ENCODE results near the gene TAS1R1.
A peak's percentile ranks its signal among the peaks of the same experiment; 100 is the strongest.

Gene TAS1R1

GRCh38 chr1:6554907-6555778 is at the start of gene TAS1R1:
Gene TAS1R1 (plus strand): TSS chr1:6555307. CDS start chr1:6555374, 67 bp downstream.
- in situ Hi-C loops (cut with HindIII; ENCODE audit: low pct_ligation_motif_present, low sequenced_read_pairs), result no loop called here
- peak within 1 kb of the TSS; percentile 92 for H3K4me3 ChIP-seq (ENCODE audit: low read depth, low read length)
- no peak for DNase-seq
- TF ChIP-seq CTCF (IDR thresholded peaks at IDR 0.05; ENCODE audit: low read depth, low read length, missing control alignments), result no peak
- no peaks in the 10 kb centered on the region for H3K27me3 ChIP-seq (replicated peaks)
- peak within 1 kb of the TSS; percentile 62 for H3K27ac ChIP-seq
- no peaks in the 10 kb centered on the region for H3K36me3 ChIP-seq (replicated peaks)

DNA sequence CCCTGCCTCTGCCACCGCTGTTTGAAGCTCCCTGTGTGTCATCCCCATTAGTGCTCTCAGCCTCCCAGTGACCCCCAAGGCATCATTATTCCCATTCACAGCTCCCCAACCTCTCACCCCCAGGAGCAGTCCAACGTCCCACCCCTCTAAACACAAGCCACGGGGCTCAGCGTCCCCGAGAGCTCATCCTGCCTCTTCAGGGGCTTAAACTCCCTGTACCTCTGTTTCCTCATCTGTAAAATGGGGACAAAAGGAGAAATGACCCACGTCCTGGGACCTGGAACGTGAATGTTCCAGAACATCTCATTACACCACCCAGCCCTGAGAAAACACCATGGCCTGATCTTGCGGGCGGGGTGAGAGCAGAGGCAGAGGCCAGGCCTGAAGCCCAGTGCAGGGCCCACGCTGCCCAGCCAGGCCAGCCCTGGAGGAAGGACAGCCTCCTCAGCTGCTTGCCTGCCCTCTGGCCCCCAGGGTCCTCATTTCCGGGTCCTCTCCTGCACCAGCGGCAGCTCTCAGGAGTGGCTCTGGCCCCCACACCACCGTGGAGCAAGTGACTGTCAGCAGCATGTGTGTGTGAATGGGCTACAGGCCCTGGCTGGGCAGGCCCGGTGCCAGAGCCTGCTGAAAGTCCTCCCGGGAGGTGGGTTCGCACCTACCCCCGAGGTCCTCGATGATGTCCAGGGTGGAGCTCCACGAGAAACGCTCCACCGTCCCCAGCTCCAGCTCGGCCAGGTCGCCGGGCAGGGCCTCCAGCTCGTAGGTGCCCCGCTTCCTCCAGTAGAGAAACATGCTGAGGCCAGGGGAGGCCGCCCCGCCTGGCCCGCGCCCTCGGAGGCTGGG is 49.5 kb upstream of the TAS1R1 start:
- no peak overlapping the region for H3K27ac ChIP-seq
- H3K4me3 ChIP-seq (ENCODE audit: low read depth, low read length), result no peak overlapping the region
- no peaks in the 10 kb centered on the region for H3K36me3 ChIP-seq (replicated peaks)
- no peaks in the 10 kb centered on the region for H3K27me3 ChIP-seq (replicated peaks)
- in situ Hi-C loops (cut with HindIII; ENCODE audit: low pct_ligation_motif_present, low sequenced_read_pairs), result no loop called here
- no peak for TF ChIP-seq CTCF (IDR thresholded peaks at IDR 0.05; ENCODE audit: low read depth, low read length, missing control alignments)
- no peak for DNase-seq

DNA sequence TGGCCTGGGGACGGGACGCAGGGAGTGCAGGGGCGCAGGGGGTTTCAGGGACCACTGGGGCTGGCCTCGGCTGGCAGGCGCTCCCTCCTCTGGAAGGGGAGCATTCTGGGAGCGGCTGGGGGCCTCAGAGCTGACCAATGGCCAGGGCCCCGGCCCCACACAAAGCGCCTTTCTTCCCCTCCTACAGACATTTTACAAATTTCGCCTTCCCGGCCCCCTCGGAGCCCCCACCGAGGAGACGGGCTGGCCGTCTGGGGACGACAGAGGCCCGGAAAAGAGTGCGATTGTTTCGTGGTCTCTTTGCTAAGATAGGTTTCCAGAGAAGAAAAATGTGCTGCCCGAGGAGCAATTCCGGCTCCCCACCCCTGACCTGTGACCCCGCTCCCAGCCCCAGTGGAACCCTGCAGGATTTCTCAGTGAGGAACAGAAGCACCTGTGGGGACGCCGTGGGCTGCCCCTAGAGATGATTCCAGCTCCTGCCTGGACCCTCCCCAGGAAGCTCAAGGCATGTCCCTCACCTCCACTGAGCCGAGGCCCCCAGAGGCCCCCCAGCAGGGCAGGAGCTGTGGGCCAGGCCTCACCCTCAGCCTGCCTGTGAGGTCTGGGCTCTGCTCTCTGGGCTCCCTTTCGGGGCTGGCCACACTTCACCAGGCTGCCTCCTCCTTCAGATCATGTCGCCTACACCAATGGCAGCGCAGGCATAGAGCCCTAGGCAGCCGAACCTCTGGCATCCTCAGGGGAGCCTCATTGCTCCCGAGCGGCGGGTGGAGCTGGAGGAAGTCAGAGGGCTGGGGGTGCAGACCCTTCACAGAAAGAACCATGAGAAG is 48.7 kb upstream of the TAS1R1 start:
- no peak for DNase-seq
- no peak overlapping the region for H3K4me3 ChIP-seq (ENCODE audit: low read depth, low read length)
- TF ChIP-seq CTCF (IDR thresholded peaks at IDR 0.05; ENCODE audit: low read depth, low read length, missing control alignments), result no peak
- H3K36me3 ChIP-seq (replicated peaks), result no peaks in the 10 kb centered on the region
- H3K27me3 ChIP-seq (replicated peaks), result no peaks in the 10 kb centered on the region
- no peak overlapping the region for H3K27ac ChIP-seq
- in situ Hi-C loops (cut with HindIII; ENCODE audit: low pct_ligation_motif_present, low sequenced_read_pairs), result no loop called here

- in situ Hi-C loops (cut with HindIII; ENCODE audit: low pct_ligation_motif_present, low sequenced_read_pairs), result no loop called here
- no peaks in the 10 kb centered on the region for H3K36me3 ChIP-seq (replicated peaks)
- H3K4me3 ChIP-seq (ENCODE audit: low read depth, low read length), result no peak overlapping the region
- no peak for DNase-seq
- no peak overlapping the region for H3K27ac ChIP-seq
- no peaks in the 10 kb centered on the region for H3K27me3 ChIP-seq (replicated peaks)
- no peak for TF ChIP-seq CTCF (IDR thresholded peaks at IDR 0.05; ENCODE audit: low read depth, low read length, missing control alignments)
These were observed 48.1 kb upstream of the TAS1R1 start for GRCh38 chr1:6507037-6507428.

- no peak overlapping the region for H3K27ac ChIP-seq
- H3K27me3 ChIP-seq (replicated peaks), result no peaks in the 10 kb centered on the region
- TF ChIP-seq CTCF (IDR thresholded peaks at IDR 0.05; ENCODE audit: low read depth, low read length, missing control alignments), result no peak
- H3K36me3 ChIP-seq (replicated peaks), result no peaks in the 10 kb centered on the region
- H3K4me3 ChIP-seq (ENCODE audit: low read depth, low read length), result no peak overlapping the region
- DNase-seq, result no peak
- in situ Hi-C loops (cut with HindIII; ENCODE audit: low pct_ligation_motif_present, low sequenced_read_pairs), result no loop called here
These were observed 47.6 kb upstream of the TAS1R1 start for GRCh38 chr1:6507461-6507911.
